ENCODE data around the gene RANGAP1.

- TF ChIP-seq, protein P1, sequence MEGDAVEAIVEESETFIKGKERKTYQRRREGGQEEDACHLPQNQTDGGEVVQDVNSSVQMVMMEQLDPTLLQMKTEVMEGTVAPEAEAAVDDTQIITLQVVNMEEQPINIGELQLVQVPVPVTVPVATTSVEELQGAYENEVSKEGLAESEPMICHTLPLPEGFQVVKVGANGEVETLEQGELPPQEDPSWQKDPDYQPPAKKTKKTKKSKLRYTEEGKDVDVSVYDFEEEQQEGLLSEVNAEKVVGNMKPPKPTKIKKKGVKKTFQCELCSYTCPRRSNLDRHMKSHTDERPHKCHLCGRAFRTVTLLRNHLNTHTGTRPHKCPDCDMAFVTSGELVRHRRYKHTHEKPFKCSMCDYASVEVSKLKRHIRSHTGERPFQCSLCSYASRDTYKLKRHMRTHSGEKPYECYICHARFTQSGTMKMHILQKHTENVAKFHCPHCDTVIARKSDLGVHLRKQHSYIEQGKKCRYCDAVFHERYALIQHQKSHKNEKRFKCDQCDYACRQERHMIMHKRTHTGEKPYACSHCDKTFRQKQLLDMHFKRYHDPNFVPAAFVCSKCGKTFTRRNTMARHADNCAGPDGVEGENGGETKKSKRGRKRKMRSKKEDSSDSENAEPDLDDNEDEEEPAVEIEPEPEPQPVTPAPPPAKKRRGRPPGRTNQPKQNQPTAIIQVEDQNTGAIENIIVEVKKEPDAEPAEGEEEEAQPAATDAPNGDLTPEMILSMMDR (optimal IDR thresholded peaks at IDR 0.05 in 1 of 3, IDR thresholded peaks at IDR 0.05 in 1 of 3, conservative IDR thresholded peaks at IDR 0.05 in 1 of 3; ENCODE audit: extremely low read depth in 1 of 3, insufficient read depth in 2 of 3, low read length in 3 of 3), result no peak
- TF ChIP-seq EZH2 (IDR thresholded peaks at IDR 0.05; ENCODE audit: low read length), result no peak
These were observed 14.7 kb upstream of the RANGAP1 start for GRCh38 chr22:41300661-41301060.
